ENCODE measurements around the gene TGFB2.

Gene TGFB2

DNA sequence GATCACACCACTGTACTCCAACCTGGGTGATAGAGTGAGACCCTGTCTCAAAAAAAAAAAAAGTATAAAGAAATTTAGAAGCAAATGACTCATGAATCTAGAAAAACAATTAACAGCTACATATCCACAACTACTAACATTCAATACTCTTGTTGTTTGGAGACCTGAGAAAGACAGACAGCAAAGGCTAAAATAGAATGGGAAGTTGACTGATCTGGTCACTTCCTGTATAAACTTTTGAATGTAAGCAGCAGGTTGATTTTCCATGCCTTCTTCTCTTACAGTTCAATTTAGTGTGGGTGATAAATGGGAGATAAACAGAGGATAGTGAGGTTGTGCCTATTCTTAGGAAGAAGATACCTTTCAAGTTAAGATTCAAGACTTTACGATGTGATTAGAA lies 85.2 kb downstream of the TGFB2 start:
- DNase-seq: no peak
- Histone ChIP-seq H3K4me3 (ENCODE audit: low read depth, low read length) (no peak overlapping the region), H3K36me3 (no peaks in the 10 kb centered on the region), H3K4me1 (no peaks in the 10 kb centered on the region), H3K27me3 (no peaks in the 10 kb centered on the region), H3K9me3 (no peaks in the 10 kb centered on the region)
- TF ChIP-seq, protein P1, sequence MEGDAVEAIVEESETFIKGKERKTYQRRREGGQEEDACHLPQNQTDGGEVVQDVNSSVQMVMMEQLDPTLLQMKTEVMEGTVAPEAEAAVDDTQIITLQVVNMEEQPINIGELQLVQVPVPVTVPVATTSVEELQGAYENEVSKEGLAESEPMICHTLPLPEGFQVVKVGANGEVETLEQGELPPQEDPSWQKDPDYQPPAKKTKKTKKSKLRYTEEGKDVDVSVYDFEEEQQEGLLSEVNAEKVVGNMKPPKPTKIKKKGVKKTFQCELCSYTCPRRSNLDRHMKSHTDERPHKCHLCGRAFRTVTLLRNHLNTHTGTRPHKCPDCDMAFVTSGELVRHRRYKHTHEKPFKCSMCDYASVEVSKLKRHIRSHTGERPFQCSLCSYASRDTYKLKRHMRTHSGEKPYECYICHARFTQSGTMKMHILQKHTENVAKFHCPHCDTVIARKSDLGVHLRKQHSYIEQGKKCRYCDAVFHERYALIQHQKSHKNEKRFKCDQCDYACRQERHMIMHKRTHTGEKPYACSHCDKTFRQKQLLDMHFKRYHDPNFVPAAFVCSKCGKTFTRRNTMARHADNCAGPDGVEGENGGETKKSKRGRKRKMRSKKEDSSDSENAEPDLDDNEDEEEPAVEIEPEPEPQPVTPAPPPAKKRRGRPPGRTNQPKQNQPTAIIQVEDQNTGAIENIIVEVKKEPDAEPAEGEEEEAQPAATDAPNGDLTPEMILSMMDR (IDR thresholded peaks at IDR 0.05; ENCODE audit: low read depth, low read length): no peak

- H3K9me3 ChIP-seq: no peaks in the 10 kb centered on the region
- TF ChIP-seq, protein P1 (IDR thresholded peaks at IDR 0.05; ENCODE audit: low read depth, low read length): no peak
- H3K4me3 ChIP-seq (ENCODE audit: low read depth, low read length): no peak overlapping the region
- no peaks in the 10 kb centered on the region for H3K36me3 ChIP-seq
- H3K4me1 ChIP-seq: no peaks in the 10 kb centered on the region
- no peaks in the 10 kb centered on the region for H3K27me3 ChIP-seq
- DNase-seq: no peak
Observed at GRCh38 chr1:218430822-218431221, 85.7 kb downstream of the TGFB2 start.

- H3K4me1 ChIP-seq: no peaks in the 10 kb centered on the region
- H3K36me3 ChIP-seq: no peaks in the 10 kb centered on the region
- DNase-seq: no peak
- no peaks in the 10 kb centered on the region for H3K9me3 ChIP-seq
- no peak overlapping the region for H3K4me3 ChIP-seq (ENCODE audit: low read depth, low read length)
- TF ChIP-seq, protein P1 (IDR thresholded peaks at IDR 0.05; ENCODE audit: low read depth, low read length): no peak
- no peaks in the 10 kb centered on the region for H3K27me3 ChIP-seq
Observed at GRCh38 chr1:218431476-218431875, 86.3 kb downstream of the TGFB2 start.

DNA sequence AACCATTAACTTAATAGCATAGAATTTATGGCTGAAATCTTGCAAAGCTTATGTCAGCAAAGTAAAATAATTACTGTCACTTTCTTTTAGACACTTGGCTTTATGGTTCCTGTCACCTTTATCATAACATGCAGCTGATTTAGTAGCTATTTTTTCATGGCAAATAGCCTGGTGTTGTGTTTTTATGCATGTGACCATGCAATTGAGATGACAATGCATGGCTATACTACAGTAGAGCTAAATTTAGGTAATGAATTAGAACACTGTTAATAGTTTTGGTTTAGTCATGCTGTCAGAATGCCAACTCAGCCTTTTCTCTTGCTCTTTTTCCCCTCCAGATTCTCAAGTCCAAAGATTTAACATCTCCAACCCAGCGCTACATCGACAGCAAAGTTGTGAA lies 88.6 kb downstream of the TGFB2 start:
- H3K27me3 ChIP-seq: no peaks in the 10 kb centered on the region
- TF ChIP-seq, protein P1 (IDR thresholded peaks at IDR 0.05; ENCODE audit: low read depth, low read length): no peak
- no peaks in the 10 kb centered on the region for H3K4me1 ChIP-seq
- H3K36me3 ChIP-seq: no peaks in the 10 kb centered on the region
- DNase-seq: no peak
- H3K9me3 ChIP-seq: no peaks in the 10 kb centered on the region
- H3K4me3 ChIP-seq (ENCODE audit: low read depth, low read length): no peak overlapping the region

DNA sequence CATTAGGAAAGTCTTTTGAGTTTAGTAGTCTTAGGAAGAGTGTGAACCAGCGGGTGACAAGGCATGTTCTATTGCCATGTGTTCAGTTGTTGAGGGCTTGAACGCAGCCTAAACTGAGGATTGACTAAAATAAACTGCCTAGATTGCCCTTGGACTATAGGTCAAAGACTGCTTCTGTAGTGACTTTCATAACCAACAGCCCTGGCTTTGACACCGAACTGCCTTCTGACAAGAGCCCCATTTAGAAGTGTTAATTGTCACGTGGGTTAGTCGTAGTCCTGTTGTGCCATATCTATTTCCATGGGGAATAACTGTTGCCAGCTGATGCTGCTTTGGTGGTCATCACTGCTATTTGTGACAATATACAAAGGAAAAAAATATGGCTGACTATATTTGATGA lies 90.4 kb downstream of the TGFB2 start:
- no peak overlapping the region for H3K4me3 ChIP-seq (ENCODE audit: low read depth, low read length)
- DNase-seq: no peak
- no peaks in the 10 kb centered on the region for H3K36me3 ChIP-seq
- no peaks in the 10 kb centered on the region for H3K27me3 ChIP-seq
- H3K9me3 ChIP-seq: no peaks in the 10 kb centered on the region
- no peaks in the 10 kb centered on the region for H3K4me1 ChIP-seq
- TF ChIP-seq, protein P1 (IDR thresholded peaks at IDR 0.05; ENCODE audit: low read depth, low read length): no peak

- Histone ChIP-seq H3K4me3 (ENCODE audit: low read depth, low read length) (no peak overlapping the region), H3K27me3 (no peaks in the 10 kb centered on the region), H3K4me1 (no peaks in the 10 kb centered on the region), H3K36me3 (no peaks in the 10 kb centered on the region), H3K9me3 (no peaks in the 10 kb centered on the region)
- TF ChIP-seq, protein P1 (IDR thresholded peaks at IDR 0.05; ENCODE audit: low read depth, low read length): no peak
- DNase-seq: no peak
Observed at GRCh38 chr1:218436346-218436745, 91.2 kb downstream of the TGFB2 start.
